ENCODE results near the gene ASTN2. TPM values are rescaled to one million over a fixed set of nuclear protein-coding genes. Genes with fewer than 3 reads are reported as not detected.

Gene ASTN2
- total and polyA plus RNA-seq, 4 donors = 0.57 to 2.9 (median 1.4) TPM

DNA sequence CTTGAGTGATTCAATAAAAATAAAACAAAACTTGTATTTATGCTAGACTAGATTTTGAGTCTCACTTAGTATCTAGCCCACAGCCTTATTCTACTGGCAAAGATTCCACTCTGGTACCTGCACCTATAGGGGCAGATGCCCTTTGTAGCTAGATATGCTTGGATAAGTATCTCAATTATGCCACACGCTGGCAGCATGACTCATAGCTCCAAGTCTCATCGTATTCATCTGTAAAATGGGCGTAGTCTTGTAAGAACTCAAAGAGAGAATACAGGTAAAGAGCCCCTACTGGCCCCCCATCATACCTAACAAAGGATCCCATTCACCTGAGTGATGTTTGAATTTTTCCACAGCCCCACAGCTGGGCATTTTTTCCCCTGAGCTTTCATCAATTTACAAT, 45.9 kb upstream of the ASTN2 start:
- TF ChIP-seq FOXA1 (IDR thresholded peaks at IDR 0.05) (no peak), TAF1 (conservative IDR thresholded peaks at IDR 0.05) (no peak), RXRA (IDR thresholded peaks at IDR 0.05) (no peak), GABPA (IDR thresholded peaks at IDR 0.05 in 1 of 2, conservative IDR thresholded peaks at IDR 0.05 in 1 of 2) (no peak), HNF4A (conservative IDR thresholded peaks at IDR 0.05) (no peak), JUND (IDR thresholded peaks at IDR 0.05) (no peak), RAD21 (IDR thresholded peaks at IDR 0.05) (no peak), SP1 (IDR thresholded peaks at IDR 0.05) (no peak), EGR1 (IDR thresholded peaks at IDR 0.05; ENCODE audit: low read depth in 2 of 2) (no peak), NR2F2 (IDR thresholded peaks at IDR 0.05) (no peak), YY1 (IDR thresholded peaks at IDR 0.05) (no peak), HNF4G (IDR thresholded peaks at IDR 0.05) (no peak), FOXA2 (IDR thresholded peaks at IDR 0.05) (no peak)
- TF ChIP-seq, protein P1, sequence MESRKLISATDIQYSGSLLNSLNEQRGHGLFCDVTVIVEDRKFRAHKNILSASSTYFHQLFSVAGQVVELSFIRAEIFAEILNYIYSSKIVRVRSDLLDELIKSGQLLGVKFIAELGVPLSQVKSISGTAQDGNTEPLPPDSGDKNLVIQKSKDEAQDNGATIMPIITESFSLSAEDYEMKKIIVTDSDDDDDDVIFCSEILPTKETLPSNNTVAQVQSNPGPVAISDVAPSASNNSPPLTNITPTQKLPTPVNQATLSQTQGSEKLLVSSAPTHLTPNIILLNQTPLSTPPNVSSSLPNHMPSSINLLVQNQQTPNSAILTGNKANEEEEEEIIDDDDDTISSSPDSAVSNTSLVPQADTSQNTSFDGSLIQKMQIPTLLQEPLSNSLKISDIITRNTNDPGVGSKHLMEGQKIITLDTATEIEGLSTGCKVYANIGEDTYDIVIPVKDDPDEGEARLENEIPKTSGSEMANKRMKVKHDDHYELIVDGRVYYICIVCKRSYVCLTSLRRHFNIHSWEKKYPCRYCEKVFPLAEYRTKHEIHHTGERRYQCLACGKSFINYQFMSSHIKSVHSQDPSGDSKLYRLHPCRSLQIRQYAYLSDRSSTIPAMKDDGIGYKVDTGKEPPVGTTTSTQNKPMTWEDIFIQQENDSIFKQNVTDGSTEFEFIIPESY (IDR thresholded peaks at IDR 0.05) = no peak
- TF ChIP-seq, protein P2, sequence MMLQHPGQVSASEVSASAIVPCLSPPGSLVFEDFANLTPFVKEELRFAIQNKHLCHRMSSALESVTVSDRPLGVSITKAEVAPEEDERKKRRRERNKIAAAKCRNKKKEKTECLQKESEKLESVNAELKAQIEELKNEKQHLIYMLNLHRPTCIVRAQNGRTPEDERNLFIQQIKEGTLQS (IDR thresholded peaks at IDR 0.05) = no peak
- TF ChIP-seq, protein P3, sequence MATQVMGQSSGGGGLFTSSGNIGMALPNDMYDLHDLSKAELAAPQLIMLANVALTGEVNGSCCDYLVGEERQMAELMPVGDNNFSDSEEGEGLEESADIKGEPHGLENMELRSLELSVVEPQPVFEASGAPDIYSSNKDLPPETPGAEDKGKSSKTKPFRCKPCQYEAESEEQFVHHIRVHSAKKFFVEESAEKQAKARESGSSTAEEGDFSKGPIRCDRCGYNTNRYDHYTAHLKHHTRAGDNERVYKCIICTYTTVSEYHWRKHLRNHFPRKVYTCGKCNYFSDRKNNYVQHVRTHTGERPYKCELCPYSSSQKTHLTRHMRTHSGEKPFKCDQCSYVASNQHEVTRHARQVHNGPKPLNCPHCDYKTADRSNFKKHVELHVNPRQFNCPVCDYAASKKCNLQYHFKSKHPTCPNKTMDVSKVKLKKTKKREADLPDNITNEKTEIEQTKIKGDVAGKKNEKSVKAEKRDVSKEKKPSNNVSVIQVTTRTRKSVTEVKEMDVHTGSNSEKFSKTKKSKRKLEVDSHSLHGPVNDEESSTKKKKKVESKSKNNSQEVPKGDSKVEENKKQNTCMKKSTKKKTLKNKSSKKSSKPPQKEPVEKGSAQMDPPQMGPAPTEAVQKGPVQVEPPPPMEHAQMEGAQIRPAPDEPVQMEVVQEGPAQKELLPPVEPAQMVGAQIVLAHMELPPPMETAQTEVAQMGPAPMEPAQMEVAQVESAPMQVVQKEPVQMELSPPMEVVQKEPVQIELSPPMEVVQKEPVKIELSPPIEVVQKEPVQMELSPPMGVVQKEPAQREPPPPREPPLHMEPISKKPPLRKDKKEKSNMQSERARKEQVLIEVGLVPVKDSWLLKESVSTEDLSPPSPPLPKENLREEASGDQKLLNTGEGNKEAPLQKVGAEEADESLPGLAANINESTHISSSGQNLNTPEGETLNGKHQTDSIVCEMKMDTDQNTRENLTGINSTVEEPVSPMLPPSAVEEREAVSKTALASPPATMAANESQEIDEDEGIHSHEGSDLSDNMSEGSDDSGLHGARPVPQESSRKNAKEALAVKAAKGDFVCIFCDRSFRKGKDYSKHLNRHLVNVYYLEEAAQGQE (IDR thresholded peaks at IDR 0.05) = no peak
- TF ChIP-seq, protein P4, sequence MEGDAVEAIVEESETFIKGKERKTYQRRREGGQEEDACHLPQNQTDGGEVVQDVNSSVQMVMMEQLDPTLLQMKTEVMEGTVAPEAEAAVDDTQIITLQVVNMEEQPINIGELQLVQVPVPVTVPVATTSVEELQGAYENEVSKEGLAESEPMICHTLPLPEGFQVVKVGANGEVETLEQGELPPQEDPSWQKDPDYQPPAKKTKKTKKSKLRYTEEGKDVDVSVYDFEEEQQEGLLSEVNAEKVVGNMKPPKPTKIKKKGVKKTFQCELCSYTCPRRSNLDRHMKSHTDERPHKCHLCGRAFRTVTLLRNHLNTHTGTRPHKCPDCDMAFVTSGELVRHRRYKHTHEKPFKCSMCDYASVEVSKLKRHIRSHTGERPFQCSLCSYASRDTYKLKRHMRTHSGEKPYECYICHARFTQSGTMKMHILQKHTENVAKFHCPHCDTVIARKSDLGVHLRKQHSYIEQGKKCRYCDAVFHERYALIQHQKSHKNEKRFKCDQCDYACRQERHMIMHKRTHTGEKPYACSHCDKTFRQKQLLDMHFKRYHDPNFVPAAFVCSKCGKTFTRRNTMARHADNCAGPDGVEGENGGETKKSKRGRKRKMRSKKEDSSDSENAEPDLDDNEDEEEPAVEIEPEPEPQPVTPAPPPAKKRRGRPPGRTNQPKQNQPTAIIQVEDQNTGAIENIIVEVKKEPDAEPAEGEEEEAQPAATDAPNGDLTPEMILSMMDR (IDR thresholded peaks at IDR 0.05; ENCODE audit: low read depth, low read length, missing input control) = no peak
- TF ChIP-seq, protein P5, sequence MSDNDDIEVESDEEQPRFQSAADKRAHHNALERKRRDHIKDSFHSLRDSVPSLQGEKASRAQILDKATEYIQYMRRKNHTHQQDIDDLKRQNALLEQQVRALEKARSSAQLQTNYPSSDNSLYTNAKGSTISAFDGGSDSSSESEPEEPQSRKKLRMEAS (IDR thresholded peaks at IDR 0.05) = no peak
- Histone ChIP-seq H3K4me1 (ENCODE audit: control insufficient read depth in 4 of 4, insufficient read depth in 4 of 4, low read length in 3 of 4) (no peaks in the 10 kb centered on the region), H3K36me3 (ENCODE audit: control insufficient read depth in 4 of 4, insufficient read depth in 3 of 4, low read depth in 1 of 4, low read length in 3 of 4) (no peaks in the 10 kb centered on the region), H3K27me3 (ENCODE audit: control insufficient read depth in 4 of 4, insufficient read depth in 4 of 4, low read length in 3 of 4) (no peaks in the 10 kb centered on the region), H3K27ac (ENCODE audit: low read depth in 1 of 2, low read length in 2 of 2) (no peak overlapping the region), H3K9me3 (ENCODE audit: control insufficient read depth in 4 of 4, low read length in 3 of 4) (peaks cover 0 to 1% (median 0%) of the 10 kb centered on the region in 4 donors), H3K9ac (ENCODE audit: low read depth in 1 of 2, low read length in 2 of 2) (no peak overlapping the region), H3K4me3 (ENCODE audit: low read depth in 1 of 3, low read length in 3 of 3) (no peak overlapping the region)
- DNase-seq (ENCODE audit: low spot score) = no peak
- WGBS = 86% methylated on average over 3 of the region's 3 CpGs

All from liver (tissue), 9 donors.